KMS-11 (cell line): ENCODE data around the gene BBS2.

Experiments
- H2AFZ ChIP-seq: fragments of 200-600 bp; sonication (generic); 2 replicates; pipeline ENCODE4 v1.6.1; 2016; ENCODE audit warnings: antibody characterized with exemption, mixed run types, low read depth
- H3K27ac ChIP-seq: fragments of 200-600 bp; sonication (generic); 2 replicates; pipeline ENCODE4 v1.6.1; 2016; ENCODE audit warnings: mild to moderate bottlenecking, mixed run types
- H3K27me3 ChIP-seq: fragments of 200-600 bp; sonication (generic); 2 replicates; pipeline ENCODE4 v1.6.1; 2017; ENCODE audit warnings: mild to moderate bottlenecking, low read depth, mixed run types, moderate library complexity; ENCODE audit not compliant: insufficient read depth
- H3K36me3 ChIP-seq: fragments of 200-600 bp; sonication (generic); 2 replicates; pipeline ENCODE4 v1.6.1; 2017; ENCODE audit warnings: mild to moderate bottlenecking, mixed run types; ENCODE audit not compliant: insufficient read depth
- H3K4me1 ChIP-seq: fragments of 200-600 bp; sonication (generic); 2 replicates; pipeline ENCODE4 v1.6.1; 2016; ENCODE audit warnings: mild to moderate bottlenecking, low read depth, mixed run types; ENCODE audit not compliant: poor library complexity, severe bottlenecking
- H3K4me2 ChIP-seq: fragments of 200-600 bp; sonication (generic); 2 replicates; pipeline ENCODE4 v1.7.0; 2016; ENCODE audit warnings: mild to moderate bottlenecking, mixed run types
- H3K4me3 ChIP-seq: fragments of 200-600 bp; sonication (generic); IDR thresholded peaks from 2 replicates; pipeline ENCODE4 v1.6.1; 2017; ENCODE audit warnings: low read depth, low read length, mixed read lengths; ENCODE audit not compliant: insufficient read depth
- H3K79me2 ChIP-seq: fragments of 200-600 bp; sonication (generic); 2 replicates; pipeline ENCODE4 v1.6.1; 2016; ENCODE audit warnings: low read depth, mixed run types; ENCODE audit not compliant: insufficient read depth
- H3K9ac ChIP-seq: fragments of 200-600 bp; sonication (generic); 2 replicates; pipeline ENCODE4 v1.6.1; 2016; ENCODE audit warnings: mild to moderate bottlenecking, mixed run types
- H4K20me1 ChIP-seq: fragments of 200-600 bp; sonication (generic); 2 replicates; pipeline ENCODE4 v1.6.1; 2016; ENCODE audit warnings: mild to moderate bottlenecking, mixed run types; ENCODE audit not compliant: insufficient read depth
- TF ChIP-seq, protein P1 (sequence below): fragments of 200-600 bp; sonication (generic); conservative IDR thresholded peaks from 2 replicates; pipeline ENCODE4 v1.6.1; 2017; ENCODE audit warnings: low read depth, mild to moderate bottlenecking, antibody characterized with exemption, low read length, moderate library complexity, mixed read lengths

BBS2 gene

DNA sequence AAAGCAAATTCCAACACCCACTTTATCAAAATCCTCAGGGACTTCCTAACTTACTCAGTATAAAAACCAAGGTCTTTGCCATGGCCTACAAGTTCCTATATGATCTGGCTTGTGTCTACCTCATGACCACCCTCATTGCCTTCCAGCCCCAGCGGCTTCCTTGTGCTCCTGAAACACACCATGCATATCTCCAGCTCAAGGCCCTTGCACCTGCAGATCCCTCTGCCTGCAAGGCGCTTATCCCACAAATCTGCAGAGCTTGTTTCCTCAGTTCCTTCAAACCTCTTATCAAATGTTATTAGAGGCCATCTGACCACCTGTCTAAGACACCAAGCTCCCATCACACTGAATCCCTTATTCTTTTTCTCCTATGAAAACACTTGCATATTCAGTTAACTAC, 2.6 kb downstream of the BBS2 start:
- H3K9ac ChIP-seq, result no peak overlapping the region
- no peak overlapping the region for H3K4me3 ChIP-seq
- H3K27me3 ChIP-seq, result no peaks in the 10 kb centered on the region
- no peak overlapping the region for H3K4me2 ChIP-seq
- no peaks in the 10 kb centered on the region for H3K36me3 ChIP-seq
- no peaks in the 10 kb centered on the region for H4K20me1 ChIP-seq
- H3K4me1 ChIP-seq, result peaks cover 8% of the 10 kb centered on the region
- no peak overlapping the region for H2AFZ ChIP-seq
- no peak overlapping the region for H3K27ac ChIP-seq
- H3K79me2 ChIP-seq, result no peaks in the 10 kb centered on the region
- TF ChIP-seq, protein P1, sequence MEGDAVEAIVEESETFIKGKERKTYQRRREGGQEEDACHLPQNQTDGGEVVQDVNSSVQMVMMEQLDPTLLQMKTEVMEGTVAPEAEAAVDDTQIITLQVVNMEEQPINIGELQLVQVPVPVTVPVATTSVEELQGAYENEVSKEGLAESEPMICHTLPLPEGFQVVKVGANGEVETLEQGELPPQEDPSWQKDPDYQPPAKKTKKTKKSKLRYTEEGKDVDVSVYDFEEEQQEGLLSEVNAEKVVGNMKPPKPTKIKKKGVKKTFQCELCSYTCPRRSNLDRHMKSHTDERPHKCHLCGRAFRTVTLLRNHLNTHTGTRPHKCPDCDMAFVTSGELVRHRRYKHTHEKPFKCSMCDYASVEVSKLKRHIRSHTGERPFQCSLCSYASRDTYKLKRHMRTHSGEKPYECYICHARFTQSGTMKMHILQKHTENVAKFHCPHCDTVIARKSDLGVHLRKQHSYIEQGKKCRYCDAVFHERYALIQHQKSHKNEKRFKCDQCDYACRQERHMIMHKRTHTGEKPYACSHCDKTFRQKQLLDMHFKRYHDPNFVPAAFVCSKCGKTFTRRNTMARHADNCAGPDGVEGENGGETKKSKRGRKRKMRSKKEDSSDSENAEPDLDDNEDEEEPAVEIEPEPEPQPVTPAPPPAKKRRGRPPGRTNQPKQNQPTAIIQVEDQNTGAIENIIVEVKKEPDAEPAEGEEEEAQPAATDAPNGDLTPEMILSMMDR, result no peak

DNA sequence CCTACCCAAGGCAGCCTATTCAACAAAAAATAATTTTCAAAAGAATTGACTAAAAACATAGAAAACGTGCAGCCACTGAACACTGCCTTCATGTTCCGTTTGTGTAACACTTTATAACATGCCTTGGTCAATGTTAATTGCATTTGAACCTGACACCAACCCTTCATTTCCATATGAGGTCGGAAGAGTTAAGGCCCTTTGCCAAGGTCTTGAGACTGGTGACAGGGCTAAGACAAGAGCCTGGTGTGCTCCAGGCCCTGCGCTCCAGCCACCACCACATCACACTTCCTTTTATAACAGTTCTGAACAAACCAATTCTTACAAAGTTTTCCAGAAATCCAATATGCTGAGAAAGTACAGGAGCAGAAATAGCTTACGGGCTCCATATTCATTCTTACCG, 4.2 kb downstream of the BBS2 start:
- Histone ChIP-seq H3K27ac (no peak overlapping the region), H3K4me1 (peaks cover 7% of the 10 kb centered on the region), H3K27me3 (no peaks in the 10 kb centered on the region), H3K79me2 (no peaks in the 10 kb centered on the region), H4K20me1 (no peaks in the 10 kb centered on the region), H3K4me2 (no peak overlapping the region), H3K9ac (no peak overlapping the region), H3K36me3 (no peaks in the 10 kb centered on the region), H2AFZ (no peak overlapping the region), H3K4me3 (no peak overlapping the region)
- TF ChIP-seq, protein P1, result no peak

DNA sequence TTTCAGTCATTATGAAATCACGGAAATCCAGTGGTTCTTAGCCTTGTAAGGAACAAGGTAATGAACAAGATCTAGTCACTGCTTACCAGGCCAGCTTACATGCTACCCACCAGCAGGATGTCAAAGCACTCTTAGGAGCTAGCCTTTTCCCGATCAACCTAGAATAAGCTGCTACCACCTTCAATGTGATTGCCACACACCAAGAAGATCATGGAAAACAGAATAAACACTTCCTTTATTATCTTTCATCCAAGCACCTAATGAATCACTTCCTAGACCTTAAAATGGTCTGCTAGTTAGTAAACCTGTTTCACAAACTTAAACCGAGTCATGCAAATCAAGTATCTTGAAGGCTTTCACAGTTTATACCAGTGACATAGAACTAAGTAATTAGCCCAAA, 5.0 kb downstream of the BBS2 start:
- no peak overlapping the region for H3K9ac ChIP-seq
- H3K27ac ChIP-seq, result no peak overlapping the region
- H3K27me3 ChIP-seq, result no peaks in the 10 kb centered on the region
- no peaks in the 10 kb centered on the region for H4K20me1 ChIP-seq
- H3K36me3 ChIP-seq, result no peaks in the 10 kb centered on the region
- TF ChIP-seq, protein P1, result no peak
- no peaks in the 10 kb centered on the region for H3K79me2 ChIP-seq
- no peak overlapping the region for H2AFZ ChIP-seq
- no peak overlapping the region for H3K4me3 ChIP-seq
- no peak overlapping the region for H3K4me2 ChIP-seq
- H3K4me1 ChIP-seq, result no peaks in the 10 kb centered on the region

DNA sequence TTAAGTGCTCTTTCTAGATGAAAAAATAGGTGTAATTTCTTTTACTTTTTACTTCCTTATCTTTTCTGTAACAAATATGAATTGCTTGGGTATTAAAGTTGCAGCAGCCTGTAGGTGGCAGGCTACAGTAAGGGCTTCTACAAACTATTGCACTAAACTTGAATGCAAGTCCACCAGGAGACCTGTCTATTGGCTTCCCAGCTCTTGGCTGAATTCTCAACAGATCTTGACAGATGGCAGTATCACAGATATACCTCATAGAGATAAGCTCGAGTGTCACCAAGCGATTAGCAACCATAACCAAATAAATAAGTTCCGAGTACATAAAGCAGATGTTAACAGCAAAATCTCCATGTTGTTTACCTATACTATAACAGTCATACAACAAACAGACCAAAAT, 5.9 kb downstream of the BBS2 start:
- Histone ChIP-seq H3K4me1 (no peaks in the 10 kb centered on the region), H3K27me3 (no peaks in the 10 kb centered on the region), H3K4me3 (no peak overlapping the region), H3K79me2 (no peaks in the 10 kb centered on the region), H3K27ac (no peak overlapping the region), H4K20me1 (no peaks in the 10 kb centered on the region), H3K9ac (no peak overlapping the region), H3K36me3 (no peaks in the 10 kb centered on the region), H3K4me2 (no peak overlapping the region), H2AFZ (no peak overlapping the region)
- TF ChIP-seq, protein P1, result peak; percentile 71
